ENCODE measurements around the gene GABBR1.

DNA sequence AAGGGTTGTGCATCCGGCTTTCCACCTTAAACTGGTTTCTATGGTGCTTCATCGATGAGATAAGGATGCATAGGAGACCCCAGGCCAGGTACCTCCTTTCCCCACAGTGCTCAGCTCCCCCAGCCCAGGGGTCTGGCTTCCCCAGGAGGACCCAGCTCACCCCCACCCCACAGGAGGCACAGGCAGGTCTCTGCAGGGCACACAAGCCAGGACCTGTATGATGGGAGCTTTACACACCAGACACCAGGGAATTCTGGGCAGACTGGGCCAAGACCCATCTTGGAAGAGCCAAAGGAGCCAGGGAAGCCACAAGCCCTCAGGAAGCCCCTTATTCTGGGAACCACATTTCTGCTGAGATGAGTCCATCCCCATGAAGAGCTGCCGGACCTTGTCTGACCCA, 103.0 kb downstream of the GABBR1 start:
- TF ChIP-seq, protein P1, sequence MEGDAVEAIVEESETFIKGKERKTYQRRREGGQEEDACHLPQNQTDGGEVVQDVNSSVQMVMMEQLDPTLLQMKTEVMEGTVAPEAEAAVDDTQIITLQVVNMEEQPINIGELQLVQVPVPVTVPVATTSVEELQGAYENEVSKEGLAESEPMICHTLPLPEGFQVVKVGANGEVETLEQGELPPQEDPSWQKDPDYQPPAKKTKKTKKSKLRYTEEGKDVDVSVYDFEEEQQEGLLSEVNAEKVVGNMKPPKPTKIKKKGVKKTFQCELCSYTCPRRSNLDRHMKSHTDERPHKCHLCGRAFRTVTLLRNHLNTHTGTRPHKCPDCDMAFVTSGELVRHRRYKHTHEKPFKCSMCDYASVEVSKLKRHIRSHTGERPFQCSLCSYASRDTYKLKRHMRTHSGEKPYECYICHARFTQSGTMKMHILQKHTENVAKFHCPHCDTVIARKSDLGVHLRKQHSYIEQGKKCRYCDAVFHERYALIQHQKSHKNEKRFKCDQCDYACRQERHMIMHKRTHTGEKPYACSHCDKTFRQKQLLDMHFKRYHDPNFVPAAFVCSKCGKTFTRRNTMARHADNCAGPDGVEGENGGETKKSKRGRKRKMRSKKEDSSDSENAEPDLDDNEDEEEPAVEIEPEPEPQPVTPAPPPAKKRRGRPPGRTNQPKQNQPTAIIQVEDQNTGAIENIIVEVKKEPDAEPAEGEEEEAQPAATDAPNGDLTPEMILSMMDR (IDR thresholded peaks at IDR 0.05) = no peak
- TF ChIP-seq POLR2A (IDR thresholded peaks at IDR 0.05) = no peak
